KMS-11 (cell line): Measurements from ENCODE around the gene DSCAM.

ENCODE experiments used
- H2AFZ ChIP-seq: fragments of 200-600 bp; sonication (generic); 2 replicates; pipeline ENCODE4 v1.6.1; 2016; ENCODE audit warnings: antibody characterized with exemption, mixed run types, low read depth
- H3K27ac ChIP-seq: fragments of 200-600 bp; sonication (generic); 2 replicates; pipeline ENCODE4 v1.6.1; 2016; ENCODE audit warnings: mild to moderate bottlenecking, mixed run types
- H3K27me3 ChIP-seq: fragments of 200-600 bp; sonication (generic); 2 replicates; pipeline ENCODE4 v1.6.1; 2017; ENCODE audit warnings: mild to moderate bottlenecking, low read depth, mixed run types, moderate library complexity; ENCODE audit not compliant: insufficient read depth
- H3K36me3 ChIP-seq: fragments of 200-600 bp; sonication (generic); 2 replicates; pipeline ENCODE4 v1.6.1; 2017; ENCODE audit warnings: mild to moderate bottlenecking, mixed run types; ENCODE audit not compliant: insufficient read depth
- H3K4me1 ChIP-seq: fragments of 200-600 bp; sonication (generic); 2 replicates; pipeline ENCODE4 v1.6.1; 2016; ENCODE audit warnings: mild to moderate bottlenecking, low read depth, mixed run types; ENCODE audit not compliant: poor library complexity, severe bottlenecking
- H3K4me2 ChIP-seq: fragments of 200-600 bp; sonication (generic); 2 replicates; pipeline ENCODE4 v1.7.0; 2016; ENCODE audit warnings: mild to moderate bottlenecking, mixed run types
- H3K4me3 ChIP-seq: fragments of 200-600 bp; sonication (generic); IDR thresholded peaks from 2 replicates; pipeline ENCODE4 v1.6.1; 2017; ENCODE audit warnings: low read depth, low read length, mixed read lengths; ENCODE audit not compliant: insufficient read depth
- H3K79me2 ChIP-seq: fragments of 200-600 bp; sonication (generic); 2 replicates; pipeline ENCODE4 v1.6.1; 2016; ENCODE audit warnings: low read depth, mixed run types; ENCODE audit not compliant: insufficient read depth
- H3K9ac ChIP-seq: fragments of 200-600 bp; sonication (generic); 2 replicates; pipeline ENCODE4 v1.6.1; 2016; ENCODE audit warnings: mild to moderate bottlenecking, mixed run types
- H4K20me1 ChIP-seq: fragments of 200-600 bp; sonication (generic); 2 replicates; pipeline ENCODE4 v1.6.1; 2016; ENCODE audit warnings: mild to moderate bottlenecking, mixed run types; ENCODE audit not compliant: insufficient read depth
- TF ChIP-seq, protein P1 (sequence below): fragments of 200-600 bp; sonication (generic); conservative IDR thresholded peaks from 2 replicates; pipeline ENCODE4 v1.6.1; 2017; ENCODE audit warnings: low read depth, mild to moderate bottlenecking, antibody characterized with exemption, low read length, moderate library complexity, mixed read lengths

Gene DSCAM

DNA sequence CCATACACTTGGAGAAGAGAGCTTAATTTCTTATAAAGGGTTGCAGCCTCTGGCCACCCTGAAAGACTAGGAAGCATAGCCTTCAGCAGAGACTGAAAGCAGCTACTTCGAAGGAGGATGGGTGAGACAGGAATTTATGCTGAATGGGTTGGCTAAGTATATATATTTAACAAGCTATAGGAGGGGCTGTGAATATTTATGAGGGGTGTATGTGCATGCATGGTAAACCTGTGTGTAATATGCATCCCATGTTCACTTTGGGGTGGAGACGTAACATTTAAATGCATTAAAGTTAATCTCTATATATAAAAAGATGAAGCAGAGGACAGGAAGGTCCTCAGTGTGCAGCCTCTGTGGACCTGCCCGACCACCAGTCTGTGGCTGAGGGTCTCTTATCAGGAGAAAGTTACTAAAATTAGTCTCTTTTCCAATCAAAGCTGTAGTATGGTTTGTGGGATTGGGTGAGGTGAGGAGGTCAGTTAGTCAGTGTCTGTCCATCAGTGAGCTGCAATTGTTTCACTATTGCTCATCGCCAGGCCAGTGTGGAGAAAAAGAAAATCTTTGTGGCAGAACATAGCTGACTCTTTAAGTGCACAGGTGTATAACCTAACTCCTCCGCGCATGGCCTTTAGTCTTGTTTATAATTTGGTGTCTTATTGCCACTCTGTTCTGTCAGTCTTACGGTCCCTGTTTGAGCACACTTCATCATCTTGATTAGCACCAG lies 35.4 kb upstream of the DSCAM start:
- TF ChIP-seq, protein P1, sequence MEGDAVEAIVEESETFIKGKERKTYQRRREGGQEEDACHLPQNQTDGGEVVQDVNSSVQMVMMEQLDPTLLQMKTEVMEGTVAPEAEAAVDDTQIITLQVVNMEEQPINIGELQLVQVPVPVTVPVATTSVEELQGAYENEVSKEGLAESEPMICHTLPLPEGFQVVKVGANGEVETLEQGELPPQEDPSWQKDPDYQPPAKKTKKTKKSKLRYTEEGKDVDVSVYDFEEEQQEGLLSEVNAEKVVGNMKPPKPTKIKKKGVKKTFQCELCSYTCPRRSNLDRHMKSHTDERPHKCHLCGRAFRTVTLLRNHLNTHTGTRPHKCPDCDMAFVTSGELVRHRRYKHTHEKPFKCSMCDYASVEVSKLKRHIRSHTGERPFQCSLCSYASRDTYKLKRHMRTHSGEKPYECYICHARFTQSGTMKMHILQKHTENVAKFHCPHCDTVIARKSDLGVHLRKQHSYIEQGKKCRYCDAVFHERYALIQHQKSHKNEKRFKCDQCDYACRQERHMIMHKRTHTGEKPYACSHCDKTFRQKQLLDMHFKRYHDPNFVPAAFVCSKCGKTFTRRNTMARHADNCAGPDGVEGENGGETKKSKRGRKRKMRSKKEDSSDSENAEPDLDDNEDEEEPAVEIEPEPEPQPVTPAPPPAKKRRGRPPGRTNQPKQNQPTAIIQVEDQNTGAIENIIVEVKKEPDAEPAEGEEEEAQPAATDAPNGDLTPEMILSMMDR, result no peak
- H3K36me3 ChIP-seq, result no peaks in the 10 kb centered on the region
- no peaks in the 10 kb centered on the region for H3K4me1 ChIP-seq
- H4K20me1 ChIP-seq, result no peaks in the 10 kb centered on the region
- H3K4me2 ChIP-seq, result no peak overlapping the region
- no peaks in the 10 kb centered on the region for H3K27me3 ChIP-seq
- no peak overlapping the region for H3K4me3 ChIP-seq
- no peaks in the 10 kb centered on the region for H3K79me2 ChIP-seq
- H2AFZ ChIP-seq, result no peak overlapping the region
- H3K9ac ChIP-seq, result no peak overlapping the region
- H3K27ac ChIP-seq, result no peak overlapping the region

DNA sequence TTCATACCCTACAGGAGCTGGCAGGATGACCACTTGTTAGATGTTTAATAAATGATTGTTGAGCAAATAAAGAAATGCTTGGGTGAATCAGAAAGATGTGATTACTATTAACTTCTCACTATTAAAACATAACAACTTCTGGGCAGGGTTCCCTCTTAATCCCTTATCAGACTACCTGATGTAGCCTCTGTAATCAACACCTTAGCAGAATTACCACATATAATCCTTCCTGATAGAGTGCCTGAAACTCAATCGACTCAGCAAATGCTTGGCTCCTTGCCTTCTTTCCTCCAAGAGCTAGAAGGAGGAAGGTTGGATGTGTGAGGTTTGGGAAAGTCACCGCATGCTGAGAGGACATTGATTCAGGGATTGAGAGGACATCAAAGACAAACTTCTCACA lies 34.8 kb upstream of the DSCAM start:
- Histone ChIP-seq H3K4me1 (no peaks in the 10 kb centered on the region), H3K4me3 (no peak overlapping the region), H3K9ac (no peak overlapping the region), H3K79me2 (no peaks in the 10 kb centered on the region), H4K20me1 (no peaks in the 10 kb centered on the region), H3K27ac (no peak overlapping the region), H3K36me3 (no peaks in the 10 kb centered on the region), H2AFZ (no peak overlapping the region), H3K4me2 (no peak overlapping the region), H3K27me3 (no peaks in the 10 kb centered on the region)
- TF ChIP-seq, protein P1, result no peak

DNA sequence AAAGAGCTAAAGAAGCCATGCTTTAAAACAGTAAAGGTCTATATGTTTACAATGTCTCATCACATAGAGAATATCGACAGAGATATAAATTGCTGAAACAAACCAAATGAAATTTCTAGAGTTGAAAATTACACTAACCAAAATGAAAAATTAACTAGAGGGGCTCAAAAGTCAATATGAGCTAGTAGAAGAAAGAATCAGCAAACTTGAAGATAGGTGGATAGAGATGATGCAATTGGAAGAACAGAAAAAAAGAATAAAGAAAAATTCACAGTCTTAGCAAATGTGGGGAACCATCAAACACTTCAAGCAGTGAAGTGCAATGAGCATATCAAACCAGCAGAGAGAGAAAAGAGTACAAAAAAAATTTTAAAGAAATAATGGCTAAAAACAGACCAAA lies 24.1 kb upstream of the DSCAM start:
- no peaks in the 10 kb centered on the region for H3K27me3 ChIP-seq
- no peak overlapping the region for H3K4me2 ChIP-seq
- no peak overlapping the region for H3K27ac ChIP-seq
- H2AFZ ChIP-seq, result no peak overlapping the region
- TF ChIP-seq, protein P1, result no peak
- no peaks in the 10 kb centered on the region for H3K4me1 ChIP-seq
- no peaks in the 10 kb centered on the region for H3K36me3 ChIP-seq
- no peaks in the 10 kb centered on the region for H4K20me1 ChIP-seq
- no peak overlapping the region for H3K9ac ChIP-seq
- no peak overlapping the region for H3K4me3 ChIP-seq
- no peaks in the 10 kb centered on the region for H3K79me2 ChIP-seq

DNA sequence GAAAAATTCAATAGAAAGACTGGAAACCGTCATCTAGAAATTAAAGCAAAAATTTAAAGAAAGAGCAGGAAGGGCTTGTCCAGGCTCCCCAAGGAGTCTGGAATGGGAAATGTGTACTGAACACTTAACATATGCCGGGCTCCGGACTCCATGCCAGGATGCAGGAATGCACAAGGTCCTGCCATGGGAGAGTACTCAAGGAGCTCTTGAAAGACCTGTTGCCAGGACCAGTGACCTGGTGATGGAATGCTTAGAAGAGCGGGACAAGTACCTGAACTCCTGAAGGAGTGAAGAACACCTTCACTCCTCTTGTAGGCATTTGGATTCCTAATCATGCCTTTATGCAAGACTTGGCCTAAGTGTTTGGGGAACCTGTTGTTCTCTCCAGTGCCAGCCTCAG lies 16.9 kb upstream of the DSCAM start:
- Histone ChIP-seq H3K4me2 (no peak overlapping the region), H3K4me1 (no peaks in the 10 kb centered on the region), H3K4me3 (no peak overlapping the region), H3K27ac (no peak overlapping the region), H3K79me2 (no peaks in the 10 kb centered on the region), H4K20me1 (no peaks in the 10 kb centered on the region), H3K9ac (no peak overlapping the region), H3K36me3 (no peaks in the 10 kb centered on the region), H2AFZ (no peak overlapping the region), H3K27me3 (no peaks in the 10 kb centered on the region)
- TF ChIP-seq, protein P1, result no peak
